K562 (cell line): ENCODE results near the gene CLEC18C. TPM values are rescaled to one million over a fixed set of nuclear protein-coding genes. Genes with fewer than 3 reads are reported as not detected.
"Not testable (repeated sequence)": the region's sequence is repeated elsewhere in the genome, so short reads cannot be mapped to it uniquely, and the experiment has no call there.

Experiments used
- ATAC-seq: fragments of 200-7000 bp; cut with Tn5 transposase; 3 replicates; pipeline ENCODE4 v1.9.1; 2020; ENCODE audit warnings: moderate library complexity
- BruUV-seq: library from RNA; stranded (reverse); fragments of 400-500 nt; replicated peaks from 2 replicates; lab custom pipeline; 2021; lab: Mats Ljungman, UMichigan
- CTCF ChIA-PET: fragments of 300-600 bp; formaldehyde crosslinking; extraction: SDS; loops from one replicate; lab custom pipeline; 2021; ENCODE audit warnings: low intra/inter-chr PET ratio; lab: Yijun Ruan, JAX
- POLR2A ChIA-PET: fragments of 300-600, 350-650 bp; sonication (Branson Sonifier 250); formaldehyde crosslinking; extraction: SDS; loops from one replicate; lab custom pipeline; 2021; ENCODE audit warnings: antibody characterized with exemption, inconsistent platforms; lab: Yijun Ruan, JAX
- DNase-seq, 4 experiments: peaks; one replicate each; pipeline versions ENCODE4 v3.0.0 to v3.0.0-alpha.2; 2011 to 2018; ENCODE audit warnings: low spot score in 3 of 4, mixed read lengths in 3 of 4; ENCODE audit errors: extremely low read depth in 1 of 4
- FAIRE-seq: peaks from 2 replicates; lab custom pipeline; 2011; peaks lifted over from hg19 to GRCh38; lab: Jason Lieb, UNC
- H2AFZ ChIP-seq: 2 replicates; pipeline ENCODE4 v1.6.0; 2011; ENCODE audit warnings: low read depth, low read length, control low read depth, inconsistent platforms
- H3K27ac ChIP-seq: fragments of 200-600 bp; 3 replicates; pipeline ENCODE4 v1.8.0; 2011; ENCODE audit warnings: low read depth, mild to moderate bottlenecking, control low read depth, inconsistent platforms, low read length, moderate library complexity, mixed read lengths; ENCODE audit errors: extremely low read depth
- H3K27me3 ChIP-seq, 2 experiments: fragments of 300-600 bp in 1 of 2; 2 replicates in 1 of 2; 3 replicates in 1 of 2; pipeline versions ENCODE4 v1.6.0 to v1.8.0; 2011; ENCODE audit warnings: inconsistent platforms in 2 of 2, low read length in 2 of 2, mild to moderate bottlenecking in 1 of 2, mixed read lengths in 1 of 2, moderate library complexity in 1 of 2; ENCODE audit not compliant: control insufficient read depth in 2 of 2, insufficient read depth in 2 of 2
- H3K36me3 ChIP-seq: fragments of 300-600 bp; 3 replicates; pipeline ENCODE4 v1.8.0; 2011; ENCODE audit warnings: mild to moderate bottlenecking, low read length, inconsistent platforms; ENCODE audit not compliant: control insufficient read depth, insufficient read depth
- H3K4me1 ChIP-seq, 2 experiments: fragments of 200-600 bp in 1 of 2; replicated peaks in 1 of 2; 2 replicates in 1 of 2; 3 replicates in 1 of 2; pipeline versions ENCODE4 v1.5.1 to v1.8.0; 2011; ENCODE audit warnings: inconsistent platforms in 2 of 2, low read length in 2 of 2, mild to moderate bottlenecking in 1 of 2, mixed read lengths in 1 of 2, moderate library complexity in 1 of 2; ENCODE audit not compliant: control insufficient read depth in 2 of 2, insufficient read depth in 2 of 2
- H3K4me2 ChIP-seq: 2 replicates; pipeline ENCODE4 v1.6.1; 2011; ENCODE audit warnings: low read length, control low read depth, inconsistent platforms, mixed read lengths; ENCODE audit not compliant: insufficient read depth
- H3K4me3 ChIP-seq: fragments of 200-600 bp; sonication (generic), shearing (Covaris generic); 2 replicates; pipeline ENCODE4 v1.5.1; 2016; ENCODE audit warnings: control low read depth, inconsistent platforms
- H3K79me2 ChIP-seq: fragments of 200-600 bp; 3 replicates; pipeline ENCODE4 v1.8.0; 2011; ENCODE audit warnings: low read length, inconsistent platforms; ENCODE audit not compliant: control insufficient read depth, insufficient read depth
- H3K9ac ChIP-seq, 2 experiments: 2 replicates each; pipeline versions ENCODE4 v1.6.0 to v1.6.1; 2011; ENCODE audit warnings: low read depth in 2 of 2, low read length in 2 of 2, control low read depth in 1 of 2, inconsistent platforms in 1 of 2, mild to moderate bottlenecking in 1 of 2, mixed read lengths in 1 of 2; ENCODE audit not compliant: insufficient read depth in 1 of 2
- H3K9me1 ChIP-seq: one replicate; pipeline ENCODE4 v1.6.0; 2011; ENCODE audit warnings: inconsistent platforms, mild to moderate bottlenecking, low read length, moderate library complexity; ENCODE audit not compliant: control insufficient read depth, insufficient read depth
- H3K9me3 ChIP-seq: replicated peaks from 2 replicates; pipeline ENCODE4 v1.5.1; 2011; ENCODE audit warnings: low read depth, low read length, inconsistent platforms; ENCODE audit not compliant: control insufficient read depth, insufficient read depth
- H4K20me1 ChIP-seq: replicated peaks from 2 replicates; pipeline ENCODE4 v1.6.1; 2011; ENCODE audit warnings: low read length, inconsistent platforms, mixed read lengths; ENCODE audit not compliant: control insufficient read depth, insufficient read depth
- FOSL1 ChIP-seq: fragments of 200-800 bp; sonication (Bioruptor generic); conservative IDR thresholded peaks from 2 replicates; pipeline ENCODE4 v1.6.1; 2016; ENCODE audit warnings: missing genetic modification characterization, missing compliant biosample characterization
- FOXP1 ChIP-seq: sonication (generic); formaldehyde crosslinking; IDR thresholded peaks from 2 replicates; pipeline ENCODE4 v1.8.0; 2022; ENCODE audit warnings: mild to moderate bottlenecking, missing genetic modification reagents
- IFI16 ChIP-seq: fragments of 250-450 bp; sonication (Bioruptor Pico); IDR thresholded peaks from 2 replicates; pipeline ENCODE4 v2.1.2; 2022; ENCODE audit warnings: mild to moderate bottlenecking, inconsistent platforms
- POLR2G ChIP-seq: fragments of 200-400 bp; formaldehyde crosslinking; IDR thresholded peaks from 2 replicates; pipeline ENCODE4 v1.6.1; 2017; ENCODE audit warnings: low read depth, mild to moderate bottlenecking, antibody characterized with exemption, low read length, moderate library complexity
- RBM39 ChIP-seq: fragments of 200-400 bp; formaldehyde crosslinking; optimal IDR thresholded peaks from 2 replicates; pipeline ENCODE3; 2018; ENCODE audit warnings: low read depth, low read length
- ZBED1 ChIP-seq: IDR thresholded peaks from 2 replicates; pipeline ENCODE4 v1.6.1; 2014
- WGBS: fragments of 100-300 bp; shearing (Covaris generic); methylation state at CpG from one replicate; pipeline ENCODE4 v1.1.6; 2016; ENCODE audit warnings: low coverage, mixed read lengths; ENCODE audit not compliant: insufficient coverage; ENCODE audit errors: missing lambda C conversion rate; 5-methylcytosine and 5-hydroxymethylcytosine counted together
- in situ Hi-C: fragments of 300-500 bp; cut with MboI; formaldehyde crosslinking; loops from 4 replicates; pipeline ENCODE4 v1.15.0; 2018; ENCODE audit warnings: inconsistent platforms, mixed read lengths
- intact Hi-C: fragments of 100-400 bp; cut with micrococcal nuclease; formaldehyde crosslinking; loops from 2 replicates; pipeline ENCODE4 v1.14.2; 2022
- polyA plus RNA-seq, 8 experiments: library from polyadenylated mRNA; depleted of rRNA in 4 of 8; stranded (reverse) in 5 of 8; unstranded in 3 of 8; fragments of >200 nt; fragmentation: Nextera tagmentation in 2 of 8; fragmentation: Illumina TruSeq in 1 of 8; extraction: Ambion mirVana in 2 of 8; extraction: Trizol in 1 of 8; gene quantifications; 2 replicates each; pipeline versions ENCODE4 v1.2.1 to v1.2.3, GENCODE V29; 2011 to 2014; ENCODE audit warnings: inconsistent platforms in 1 of 8, missing spikeins in 1 of 8
- total RNA-seq, 7 experiments: library from RNA; depleted of rRNA in 6 of 7; stranded (reverse); fragments of >200 nt in 6 of 7; fragmentation: Illumina TruSeq in 2 of 7; extraction: Trizol in 2 of 7; gene quantifications; 2 replicates each; pipeline versions ENCODE4 v1.2.1 to v1.2.3, GENCODE V29; 2011 to 2021; ENCODE audit warnings: low replicate concordance in 1 of 7
- TF ChIP-seq, protein P1 (sequence below), 2 experiments: fragments of 450-650 bp in 1 of 2; sonication (generic) in 1 of 2; formaldehyde crosslinking in 1 of 2; IDR thresholded peaks in 1 of 2; conservative IDR thresholded peaks in 1 of 2; 2 replicates each; pipeline versions ENCODE4 v1.6.1 to v1.8.1; 2016 to 2023; ENCODE audit warnings: mild to moderate bottlenecking in 2 of 2, moderate library complexity in 2 of 2, inconsistent platforms in 1 of 2, missing genetic modification reagents in 1 of 2

The CLEC18C gene
- total and polyA plus RNA-seq, 9 of the 15 experiments (the other 6 are each of a cell fraction or from before 2014, with no cell fraction given): 0.06 to 1.0 (median 0.54) TPM; not detected in 2

DNA sequence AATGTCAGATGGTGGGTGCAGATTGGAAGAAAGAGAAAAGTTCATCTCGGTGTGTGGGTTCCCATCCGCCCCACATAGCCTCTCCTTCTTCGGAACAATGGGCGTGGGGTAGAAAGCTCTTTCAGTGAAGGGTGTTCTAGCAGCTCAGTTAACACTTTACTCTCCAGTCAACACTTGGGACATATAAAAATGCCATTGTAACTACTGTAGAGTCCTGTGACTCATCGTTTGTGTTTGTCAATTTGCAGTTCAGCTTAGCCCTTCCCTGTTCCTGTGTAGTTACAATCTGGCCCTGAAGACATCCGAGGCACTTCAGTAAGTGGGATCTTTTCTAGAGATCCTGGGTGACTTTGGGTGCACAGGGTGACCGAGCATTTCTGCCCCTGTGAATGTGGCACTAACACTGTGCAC lies 11.5 kb upstream of the CLEC18C start (continued):
- TF ChIP-seq, protein P1, sequence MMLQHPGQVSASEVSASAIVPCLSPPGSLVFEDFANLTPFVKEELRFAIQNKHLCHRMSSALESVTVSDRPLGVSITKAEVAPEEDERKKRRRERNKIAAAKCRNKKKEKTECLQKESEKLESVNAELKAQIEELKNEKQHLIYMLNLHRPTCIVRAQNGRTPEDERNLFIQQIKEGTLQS (IDR thresholded peaks at IDR 0.05): peak; percentile 24; the same call in 1 of the 2 replicates
- TF ChIP-seq, protein P1 (CRISPR knock-in tag; conservative IDR thresholded peaks at IDR 0.05): no peak
- no peak for TF ChIP-seq ZBED1
- peak; percentile 32 for TF ChIP-seq RBM39
- peak; percentile 27; the same call in 1 of the 2 replicates for TF ChIP-seq FOSL1 (tag)
- no peak for TF ChIP-seq FOXP1 (CRISPR knock-in tag)

DNA sequence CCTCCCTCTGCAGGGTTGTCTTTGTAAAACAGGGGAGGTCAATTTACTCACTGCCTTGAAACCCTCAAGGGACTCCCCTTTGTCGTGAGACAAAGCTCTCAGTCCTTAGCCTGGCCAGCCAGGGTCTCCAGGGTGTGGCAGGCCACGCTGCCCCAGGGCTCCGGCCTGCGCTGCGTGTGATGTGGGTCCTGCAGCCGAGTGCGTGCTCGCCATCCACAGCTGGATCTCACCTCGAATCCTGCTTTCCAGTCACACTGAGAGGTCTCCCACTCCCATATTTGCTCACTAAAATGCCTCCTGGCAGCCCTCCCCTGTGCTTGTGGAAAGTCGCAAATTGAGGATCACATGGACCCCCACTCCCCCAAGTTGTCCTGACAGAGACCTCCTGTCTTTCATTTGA lies 10.0 kb upstream of the CLEC18C start:
- H3K27me3 ChIP-seq: no peaks in the 10 kb centered on the region; a peak in 1 of 5 replicates
- 59% methylated on average over 10 of the region's 10 CpGs for WGBS
- POLR2A ChIA-PET: no interaction called here
- CTCF ChIA-PET: no interaction called here
- H3K9ac ChIP-seq: no peak overlapping the region
- in situ Hi-C loops: loop anchor here (10.0 kb wide), 1 partner anchor 219 kb away; no protein-coding TSS in a partner anchor
- no peak for FAIRE-seq
- TF ChIP-seq IFI16 (CRISPR knock-in tag) (no peak), POLR2G (peak; percentile 48; the same call in 1 of the 2 replicates)
- H3K36me3 ChIP-seq: peaks cover 38% of the 10 kb centered on the region
- H3K4me1 ChIP-seq: peaks cover 0 to 3% of the 10 kb centered on the region in 2 experiments; a peak in 1 of 5 replicates
- no peaks in the 10 kb centered on the region for H3K79me2 ChIP-seq
- no peak overlapping the region for H2AFZ ChIP-seq
- no peak overlapping the region for H3K27ac ChIP-seq
- no peaks in the 10 kb centered on the region for H3K9me3 ChIP-seq
- no peaks in the 10 kb centered on the region for H3K9me1 ChIP-seq
- no peak overlapping the region for H3K4me3 ChIP-seq
- DNase-seq: no peak
- no peak overlapping the region for H3K4me2 ChIP-seq
- H4K20me1 ChIP-seq: no peaks in the 10 kb centered on the region
- intact Hi-C loops: no loop called here
- BruUV-seq: no TSS peak
- no peak for ATAC-seq

DNA sequence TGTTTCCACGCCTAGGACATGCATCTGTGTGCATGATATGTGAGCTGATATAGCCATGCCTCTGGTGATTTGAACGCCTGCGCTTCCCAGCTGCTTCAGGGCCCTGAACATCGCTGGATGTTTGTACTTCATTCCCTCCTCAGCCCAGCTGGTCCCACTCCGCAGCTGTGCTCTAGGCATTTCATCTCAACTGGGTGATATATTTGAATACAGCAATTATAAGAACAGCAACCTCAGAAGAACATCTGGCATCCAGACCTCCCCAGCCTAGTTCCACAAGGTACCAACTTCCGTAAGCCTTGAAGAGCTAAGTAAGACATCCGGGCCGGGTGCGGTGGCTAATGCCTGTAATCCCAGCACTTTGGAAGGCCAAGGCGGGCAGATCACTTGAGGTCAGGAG lies 6.9 kb upstream of the CLEC18C start:
- H3K9ac ChIP-seq, BruUV-seq, H3K27ac ChIP-seq, H4K20me1 ChIP-seq, H3K4me2 ChIP-seq, H3K4me3 ChIP-seq, intact Hi-C loops, H3K9me1 ChIP-seq, DNase-seq, CTCF ChIA-PET, H3K36me3 ChIP-seq, H3K79me2 ChIP-seq, H3K4me1 ChIP-seq, H3K27me3 ChIP-seq, POLR2A ChIA-PET, H2AFZ ChIP-seq, H3K9me3 ChIP-seq, FAIRE-seq: not testable (repeated sequence)
- ATAC-seq: peak; percentile 7; the same call in 1 of the 3 replicates
- 84% methylated on average over 5 of the region's 10 CpGs for whole genome bisulfite sequencing
- in situ Hi-C loops: loop anchor here (10.0 kb wide), 1 partner anchor 222 kb away; no protein-coding TSS in a partner anchor
